Measurements from ENCODE around the gene SOAT2.
"Not testable (repeated sequence)": the region's sequence is repeated elsewhere in the genome, so short reads cannot be mapped to it uniquely, and the experiment has no call there.

SOAT2 gene

GRCh38 chr12:53107122-53107521, 3.8 kb downstream of the SOAT2 start:
- no peak for DNase-seq

GRCh38 chr12:53112431-53112830, 9.1 kb downstream of the SOAT2 start:
- not testable (repeated sequence) for DNase-seq

GRCh38 chr12:53113136-53113705, 9.9 kb downstream of the SOAT2 start:
- no peak for DNase-seq

GRCh38 chr12:53113951-53114350, 10.7 kb downstream of the SOAT2 start:
- no peak for DNase-seq

GRCh38 chr12:53115112-53115890, 12.0 kb downstream of the SOAT2 start:
- DNase-seq = no peak

GRCh38 chr12:53115891-53116648, 12.8 kb downstream of the SOAT2 start:
- no peak for DNase-seq

GRCh38 chr12:53118751-53119300, 15.5 kb downstream of the SOAT2 start:
- DNase-seq = no peak

GRCh38 chr12:53120685-53121525, 17.6 kb downstream of the SOAT2 start:
- no peak for DNase-seq

GRCh38 chr12:53122961-53123468, 19.7 kb downstream of the SOAT2 start:
- no peak for DNase-seq

GRCh38 chr12:53123578-53124351, 20.5 kb downstream of the SOAT2 start:
- DNase-seq = no peak

- no peak for DNase-seq
Observed at GRCh38 chr12:53124352-53124723, 21.1 kb downstream of the SOAT2 start.

GRCh38 chr12:53127169-53127568, 23.9 kb downstream of the SOAT2 start:
- no peak for DNase-seq

- no peak for DNase-seq
Observed at GRCh38 chr12:53128780-53129569, 25.7 kb downstream of the SOAT2 start.

- no peak for DNase-seq
Observed at GRCh38 chr12:53131844-53132243, 28.6 kb downstream of the SOAT2 start.

- no peak for DNase-seq
Observed at GRCh38 chr12:53133722-53134121, 30.4 kb downstream of the SOAT2 start.

- no peak for DNase-seq
Observed at GRCh38 chr12:53143355-53143754, 40.1 kb downstream of the SOAT2 start.

GRCh38 chr12:53145383-53146260, 42.3 kb downstream of the SOAT2 start:
- no peak for DNase-seq

GRCh38 chr12:53147181-53147580, 43.9 kb downstream of the SOAT2 start:
- no peak for DNase-seq

GRCh38 chr12:53147653-53148052, 44.4 kb downstream of the SOAT2 start:
- DNase-seq = no peak

- DNase-seq = no peak
Observed at GRCh38 chr12:53151039-53151438, 47.8 kb downstream of the SOAT2 start.
